ENCODE measurements around the gene TBC1D3I.
"Not testable (repeated sequence)": the region's sequence is repeated elsewhere in the genome, so short reads cannot be mapped to it uniquely, and the experiment has no call there.

Gene TBC1D3I

DNA sequence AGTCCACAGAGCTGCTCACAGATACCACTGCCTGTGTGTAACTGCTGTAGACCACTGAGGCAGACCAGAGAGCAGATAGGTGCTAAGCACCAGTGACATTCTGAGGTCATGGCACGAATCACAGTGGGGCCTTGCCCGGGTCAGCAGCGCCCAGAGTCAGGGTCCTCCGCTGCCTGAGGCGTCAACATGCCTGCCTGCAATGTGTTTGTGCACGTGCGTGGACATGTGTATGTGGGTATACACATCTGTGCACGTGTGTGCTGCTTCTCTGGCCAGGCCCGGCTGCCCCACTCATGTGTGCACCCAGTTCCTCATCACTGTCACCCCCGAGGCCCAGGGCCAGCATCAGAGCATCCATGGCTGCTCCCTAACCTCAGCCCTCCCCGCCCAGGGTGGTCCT is at the start of gene TBC1D3I:
Gene TBC1D3I (minus strand): TSS at position 101 of the 400 bp plus-strand sequence. CDS start 1,585 bp downstream, outside the sequence.
- not testable (repeated sequence) for DNase-seq

DNA sequence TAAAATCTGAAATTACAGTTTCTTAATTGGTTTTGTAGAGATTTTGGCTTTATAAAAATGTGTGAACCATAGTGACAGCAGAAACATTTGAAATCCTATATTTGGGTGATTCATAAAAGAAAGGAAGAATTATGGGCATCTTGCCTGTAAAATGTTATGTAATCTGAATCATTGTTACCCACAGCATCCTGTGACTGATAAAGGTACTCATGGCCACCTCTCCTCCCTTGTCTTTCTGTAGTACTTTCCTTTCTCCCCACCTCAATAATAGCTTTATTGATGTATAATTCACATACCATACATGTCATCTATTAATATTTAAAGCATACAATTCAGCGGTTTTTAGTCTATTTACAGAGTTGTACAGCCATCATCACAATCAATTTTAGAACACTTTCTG is 30.8 kb upstream of the TBC1D3I start:
- DNase-seq = not testable (repeated sequence)

DNA sequence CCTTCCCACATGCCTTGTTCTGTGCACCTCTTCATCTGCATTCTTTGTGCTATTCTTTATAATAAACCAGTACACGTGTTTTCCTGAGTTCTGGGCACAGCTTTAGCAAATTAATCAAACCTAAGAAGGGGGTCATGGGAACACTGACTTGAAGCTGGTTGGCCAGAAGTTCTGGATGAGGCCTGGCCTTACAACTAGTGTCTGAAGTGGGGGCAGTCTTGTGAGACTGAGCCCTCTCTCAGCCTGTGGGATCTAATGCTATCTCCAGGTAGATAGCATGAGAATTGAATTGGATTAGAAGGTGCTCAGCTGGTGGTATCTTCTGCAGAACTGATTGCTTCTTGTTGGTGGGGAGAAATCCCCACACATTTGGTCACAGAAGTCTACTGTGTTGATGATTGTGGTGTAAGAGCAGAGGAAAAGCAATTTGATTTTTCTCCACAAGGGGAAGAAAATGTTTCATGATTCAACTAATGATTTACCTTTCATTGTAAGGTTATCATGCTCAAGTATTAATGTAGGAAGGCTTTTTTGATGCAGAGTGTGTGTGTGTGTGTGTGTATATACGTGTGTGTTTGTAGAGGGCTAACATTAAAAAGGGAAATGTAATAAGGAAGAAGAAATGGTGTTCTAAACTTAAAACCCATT is 25.7 kb upstream of the TBC1D3I start:
- not testable (repeated sequence) for DNase-seq

DNA sequence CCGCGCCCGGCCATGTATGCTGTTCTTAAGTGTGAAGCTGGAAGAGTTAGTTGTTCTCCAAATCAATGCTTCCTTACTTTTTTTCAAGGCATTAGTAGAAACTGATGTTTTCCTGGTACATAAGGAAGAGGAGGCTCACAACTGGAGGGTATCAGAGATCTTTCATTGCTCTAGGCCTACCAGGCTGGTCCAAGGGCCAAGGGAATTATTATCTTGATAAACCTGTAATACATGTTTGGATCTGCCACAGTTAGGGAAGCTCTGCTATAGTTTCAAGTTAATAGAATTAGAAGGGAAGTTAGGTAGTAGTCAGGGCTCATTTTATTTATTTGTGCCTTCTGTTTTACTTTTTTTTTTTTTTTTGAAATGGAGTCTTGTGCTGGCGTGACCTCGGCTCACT is 19.8 kb upstream of the TBC1D3I start:
- not testable (repeated sequence) for DNase-seq

DNA sequence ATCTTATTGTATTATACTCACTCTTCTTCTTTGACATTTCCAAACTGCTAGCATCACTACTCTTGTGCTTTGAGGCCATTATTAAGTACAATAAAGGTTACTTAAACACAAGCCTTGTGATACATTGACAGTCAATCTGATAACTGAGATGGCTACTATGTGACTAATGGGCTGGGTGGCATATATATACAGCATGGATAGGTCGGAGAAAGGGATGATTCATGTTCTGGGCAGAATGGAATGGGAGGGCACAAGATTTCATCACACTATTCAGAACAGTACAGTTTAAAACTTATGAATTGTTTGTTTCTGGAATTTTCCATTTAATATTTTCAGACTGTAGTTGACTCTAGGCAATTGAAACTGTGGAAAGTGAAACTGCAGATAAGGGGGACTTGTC is 18.9 kb upstream of the TBC1D3I start:
- not testable (repeated sequence) for DNase-seq

DNA sequence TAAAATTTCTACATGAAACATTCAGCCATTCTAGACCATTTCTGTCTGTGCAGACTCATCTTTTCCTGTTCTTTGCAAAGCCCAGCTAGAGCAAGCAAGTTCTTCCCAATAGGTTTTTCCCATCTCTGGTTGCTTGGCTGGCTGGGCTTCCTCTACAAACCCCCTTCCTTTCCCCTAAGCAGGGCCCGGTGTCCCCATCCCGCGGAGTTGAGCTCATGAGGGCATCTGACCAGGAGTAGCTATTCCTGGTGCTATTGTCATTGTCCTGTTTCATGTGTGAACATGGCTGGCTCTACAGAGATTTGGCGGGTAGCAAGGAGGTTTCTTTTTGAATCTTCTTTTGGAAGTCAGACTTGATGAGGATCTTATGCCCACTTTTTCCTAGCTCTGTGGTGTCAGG is 22.3 kb downstream of the TBC1D3I start:
- not testable (repeated sequence) for DNase-seq

DNA sequence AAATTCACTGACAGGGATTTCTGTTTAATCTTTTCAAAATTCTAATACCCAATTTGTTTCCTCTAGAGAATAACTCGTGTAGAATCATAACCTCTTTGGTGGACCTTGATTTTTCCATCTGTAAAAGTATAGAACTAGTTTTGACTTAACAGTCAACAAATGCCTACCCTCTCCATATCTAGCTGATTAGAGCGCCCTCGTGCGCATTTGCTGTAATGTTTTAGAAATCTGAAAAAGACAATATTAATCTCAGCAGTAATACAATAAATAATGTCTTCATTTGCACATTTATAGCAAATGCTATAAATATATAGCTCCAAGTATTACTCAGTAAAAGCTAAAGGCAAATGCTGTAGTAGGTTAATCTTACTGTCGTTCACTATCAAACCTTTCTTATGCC is 34.7 kb downstream of the TBC1D3I start:
- not testable (repeated sequence) for DNase-seq

DNA sequence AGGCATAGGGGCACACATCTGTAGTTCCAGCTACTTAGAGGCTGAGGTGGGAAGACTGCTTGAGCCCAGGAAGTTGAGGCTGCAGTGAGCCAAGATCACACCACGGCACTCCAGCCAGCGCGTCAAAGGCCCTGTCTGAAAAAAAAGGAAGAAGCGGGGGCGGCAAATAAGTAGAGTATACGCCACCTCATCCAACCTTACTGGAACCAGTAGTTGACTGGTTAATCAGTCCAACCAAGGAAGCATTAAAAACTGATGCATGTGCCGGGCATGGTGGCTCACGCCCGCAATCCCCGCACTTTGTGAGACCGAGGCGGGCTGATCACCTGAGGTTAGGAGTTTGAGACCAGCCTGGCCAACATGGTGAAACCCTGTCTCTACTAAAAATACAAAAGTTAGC is 41.4 kb downstream of the TBC1D3I start:
- DNase-seq = not testable (repeated sequence)

DNA sequence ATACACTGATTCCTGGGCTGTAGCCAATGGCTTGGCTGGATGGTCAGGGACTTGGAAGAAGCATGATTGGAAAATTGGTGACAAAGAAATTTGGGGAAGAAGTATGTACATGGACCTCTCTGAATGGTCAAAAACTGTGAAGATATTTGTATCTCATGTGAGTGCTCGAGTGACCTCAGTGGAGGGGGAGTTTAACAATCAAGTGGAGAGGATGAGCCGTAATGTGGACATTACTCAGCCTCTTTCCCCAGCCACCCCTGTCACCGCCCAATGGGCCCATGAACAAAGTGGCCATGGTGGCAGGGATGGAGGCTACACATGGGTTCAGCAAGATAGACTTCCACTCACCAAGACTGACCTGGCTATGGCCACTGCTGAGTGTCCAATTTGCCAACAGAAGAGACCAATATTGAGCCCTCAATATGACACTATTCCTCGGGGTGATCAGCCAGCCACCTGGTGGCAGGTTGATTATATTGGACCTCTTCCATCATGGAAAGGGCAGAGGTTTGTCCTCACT is 42.7 kb downstream of the TBC1D3I start:
- not testable (repeated sequence) for DNase-seq

DNA sequence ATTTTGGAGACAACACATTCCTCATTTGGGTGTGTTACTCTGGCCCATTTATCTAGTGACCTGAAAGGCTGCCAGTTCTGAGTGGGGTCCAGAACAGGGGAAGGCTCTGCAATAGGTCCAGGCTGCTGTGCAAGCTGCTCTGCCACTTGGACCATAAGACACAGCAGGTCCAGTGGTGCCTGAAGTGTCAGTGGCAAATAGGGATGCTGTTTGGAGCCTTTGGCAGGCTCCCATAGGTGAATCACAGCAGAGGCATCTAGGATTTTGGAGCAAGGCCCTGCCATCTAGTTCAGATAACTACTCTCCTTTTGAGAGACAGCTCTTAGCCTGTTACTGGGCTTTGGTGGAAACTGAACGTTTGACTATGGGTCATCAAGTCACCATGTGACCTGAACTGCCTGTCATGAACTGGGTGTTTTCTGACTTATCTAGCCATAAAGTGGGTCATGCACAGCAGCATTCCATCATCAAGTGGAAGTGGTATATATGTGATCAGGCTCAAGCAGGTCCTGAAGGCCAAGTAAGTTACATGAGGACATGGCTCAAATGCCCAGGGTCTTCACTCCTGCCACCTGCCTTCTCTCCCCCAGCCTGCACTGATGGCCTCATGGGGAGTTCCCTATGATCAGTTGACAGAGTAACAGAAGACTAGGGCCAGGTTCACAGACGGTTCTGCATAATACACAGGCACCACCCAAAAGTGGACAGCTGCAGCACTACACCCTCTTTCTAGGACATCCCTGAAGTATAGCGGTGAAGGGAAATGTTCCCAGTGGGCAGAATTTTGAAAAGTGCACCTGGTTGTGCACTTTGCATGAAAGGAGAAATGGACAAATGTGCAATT is 43.4 kb downstream of the TBC1D3I start:
- not testable (repeated sequence) for DNase-seq

DNA sequence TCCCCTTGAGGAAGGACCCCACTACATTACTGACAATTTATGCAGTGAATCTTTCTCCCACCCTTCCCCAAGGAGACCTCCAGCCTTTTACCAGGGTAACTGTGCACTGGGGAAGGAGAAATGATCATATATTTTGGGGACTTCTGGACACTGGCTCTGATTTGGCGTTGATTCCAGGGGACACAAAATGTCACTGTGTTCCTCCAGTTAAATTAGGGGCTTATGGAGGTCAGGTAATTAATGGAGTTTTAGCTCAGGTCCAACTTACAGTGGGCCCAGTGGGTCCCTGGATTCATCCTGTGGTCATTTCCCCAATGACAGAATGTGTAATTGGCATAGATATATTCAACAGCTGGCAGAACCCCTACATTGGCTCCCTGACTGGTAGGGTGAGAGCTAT is 44.8 kb downstream of the TBC1D3I start:
- DNase-seq = not testable (repeated sequence)

DNA sequence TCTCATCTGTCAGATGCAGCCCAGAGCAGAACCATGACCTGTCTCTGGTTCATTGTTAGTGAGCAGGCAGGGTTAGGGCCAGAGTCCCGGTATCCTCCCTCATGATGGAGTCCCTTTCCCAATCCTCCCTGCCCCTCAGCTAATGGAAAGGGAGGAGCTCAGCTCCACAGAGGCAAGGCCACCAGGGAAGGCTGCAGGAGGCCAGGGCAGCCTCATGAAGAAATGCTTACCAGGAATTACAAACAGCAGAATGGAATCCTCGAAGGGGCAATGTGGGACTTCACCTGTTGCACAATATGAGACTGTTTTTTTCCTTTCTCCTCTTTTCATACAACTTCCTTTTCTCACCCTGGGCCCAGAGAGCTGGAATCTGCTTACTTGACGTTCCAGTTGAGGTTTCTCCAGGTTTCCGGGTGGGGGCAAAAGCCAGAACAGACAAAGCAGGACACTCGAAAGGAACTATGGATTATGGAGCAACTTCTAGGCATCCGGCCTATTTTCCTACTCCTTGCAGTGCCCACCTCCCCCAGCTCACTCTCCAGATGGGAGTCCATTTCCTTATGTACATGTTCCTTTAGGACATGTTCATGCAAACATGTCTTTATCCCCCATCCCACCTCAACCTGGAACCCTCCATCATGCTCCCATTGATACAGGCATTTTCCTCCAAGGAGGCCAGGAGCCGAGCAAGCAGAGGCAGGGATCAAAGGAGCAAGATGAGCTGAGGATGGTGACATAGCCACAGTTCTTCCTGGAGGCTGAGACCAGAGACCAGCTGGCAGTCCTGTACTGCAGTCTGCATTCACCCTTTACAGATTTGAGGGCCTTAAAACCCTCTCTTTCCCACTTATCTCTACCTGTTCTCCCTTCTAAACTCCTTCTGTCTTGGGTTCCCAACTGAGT is 48.7 kb downstream of the TBC1D3I start:
- not testable (repeated sequence) for DNase-seq

DNA sequence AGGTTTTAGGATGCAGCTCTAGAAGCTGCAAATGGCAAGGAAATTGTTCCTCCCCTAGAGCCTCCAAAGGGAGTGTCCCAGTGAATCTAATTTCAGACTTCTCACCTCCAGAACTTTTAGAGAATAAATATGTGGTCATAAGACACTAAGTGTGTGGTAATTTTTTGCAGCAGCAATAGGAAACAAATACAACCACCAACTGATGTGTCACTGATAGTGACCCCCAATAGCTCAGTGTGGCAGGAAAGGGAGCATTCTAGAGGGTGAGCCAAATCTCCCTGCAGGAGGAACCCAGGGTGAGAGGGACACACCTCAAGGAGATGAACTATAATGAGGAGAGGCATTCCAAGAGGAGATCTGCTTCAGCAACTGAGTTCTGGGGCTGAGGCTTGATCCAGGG is 49.5 kb downstream of the TBC1D3I start:
- no peak for DNase-seq

DNA sequence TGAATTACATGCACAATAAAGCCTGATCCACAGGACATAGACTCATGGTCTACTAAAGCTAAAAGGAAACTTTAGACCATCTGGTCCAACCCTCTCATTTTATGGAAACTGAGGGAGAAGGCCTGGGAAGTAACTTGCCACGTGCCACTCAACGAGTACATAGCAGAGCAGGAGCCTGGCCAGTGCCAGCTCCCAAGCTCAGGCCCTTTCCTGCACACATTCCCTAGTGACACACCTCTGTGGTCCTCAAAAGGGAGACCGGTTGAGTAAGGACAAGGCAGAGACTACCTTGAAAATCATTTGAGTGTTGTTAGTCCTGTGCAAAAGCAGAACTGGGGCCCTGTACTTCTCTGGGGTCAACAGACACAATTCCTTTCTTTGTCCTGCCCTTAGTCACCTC is 50.7 kb downstream of the TBC1D3I start:
- DNase-seq = no peak

DNA sequence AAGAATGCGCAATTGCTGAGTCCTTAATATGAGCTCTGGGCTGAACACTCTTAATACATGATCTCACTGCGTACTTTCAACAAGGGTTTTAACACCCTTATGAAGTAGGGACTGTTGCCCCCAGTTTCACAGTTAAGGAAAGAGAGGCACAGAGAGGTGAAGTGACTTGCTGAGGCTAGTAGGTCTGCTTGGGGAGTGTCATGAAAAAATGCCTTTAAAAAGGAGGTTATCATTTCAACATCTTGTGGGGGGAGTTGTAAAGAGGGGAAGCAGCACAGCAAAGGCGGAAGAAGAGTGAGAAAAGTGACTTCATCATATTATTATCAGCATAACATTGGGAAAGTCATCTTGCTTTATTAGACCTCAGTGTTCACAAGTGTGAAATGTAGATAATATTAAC is 51.4 kb downstream of the TBC1D3I start:
- no peak for DNase-seq

DNA sequence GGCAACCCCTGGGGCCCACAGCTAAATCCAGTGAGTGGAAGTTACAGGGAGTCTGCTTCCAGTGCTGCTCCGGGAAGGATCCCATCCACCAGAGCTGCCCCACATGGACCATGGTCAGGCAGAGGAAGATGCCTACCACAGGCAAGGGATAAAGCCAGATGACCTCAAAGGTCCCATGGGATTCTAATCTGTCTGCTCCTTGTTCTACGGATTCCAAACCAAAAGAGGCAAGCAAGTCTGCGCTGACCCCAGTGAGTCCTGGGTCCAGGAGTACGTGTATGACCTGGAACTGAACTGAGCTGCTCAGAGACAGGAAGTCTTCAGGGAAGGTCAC is 52.1 kb downstream of the TBC1D3I start:
- no peak for DNase-seq

DNA sequence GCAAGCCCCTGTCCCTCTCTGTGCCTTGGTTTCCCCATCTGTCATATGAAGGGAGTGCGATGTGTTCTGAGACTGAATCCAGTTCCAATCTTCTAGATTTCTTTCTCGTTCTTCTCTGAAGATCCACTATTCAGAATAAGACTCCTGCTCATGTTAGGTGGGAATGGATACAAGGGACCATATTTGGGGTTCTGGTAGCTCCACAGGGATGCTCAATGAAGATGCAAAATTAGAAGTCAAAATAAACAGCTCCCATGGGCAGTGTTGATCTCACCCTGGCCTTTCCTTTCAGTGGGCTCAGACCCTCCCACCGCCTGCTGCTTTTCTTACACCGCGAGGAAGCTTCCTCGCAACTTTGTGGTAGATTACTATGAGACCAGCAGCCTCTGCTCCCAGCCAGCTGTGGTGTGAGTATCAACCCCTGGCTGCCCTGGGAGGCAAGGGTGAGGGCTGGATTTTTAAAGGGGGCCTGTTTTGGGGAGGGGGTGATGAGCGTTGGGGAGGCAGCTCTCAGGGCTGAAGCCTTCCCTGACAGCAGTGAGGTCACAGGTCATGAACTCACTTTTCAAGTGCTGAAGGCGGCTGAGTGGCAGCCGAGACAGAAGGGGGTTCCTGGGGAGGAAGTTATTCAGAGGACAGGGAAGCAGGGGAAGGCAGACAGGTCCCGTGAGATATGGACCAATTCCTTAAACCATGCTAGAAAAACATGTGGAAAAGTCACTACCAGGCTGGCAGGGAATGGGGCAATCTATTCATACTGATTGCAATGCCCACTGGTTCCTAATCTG is 52.7 kb downstream of the TBC1D3I start:
- DNase-seq = not testable (repeated sequence)

DNA sequence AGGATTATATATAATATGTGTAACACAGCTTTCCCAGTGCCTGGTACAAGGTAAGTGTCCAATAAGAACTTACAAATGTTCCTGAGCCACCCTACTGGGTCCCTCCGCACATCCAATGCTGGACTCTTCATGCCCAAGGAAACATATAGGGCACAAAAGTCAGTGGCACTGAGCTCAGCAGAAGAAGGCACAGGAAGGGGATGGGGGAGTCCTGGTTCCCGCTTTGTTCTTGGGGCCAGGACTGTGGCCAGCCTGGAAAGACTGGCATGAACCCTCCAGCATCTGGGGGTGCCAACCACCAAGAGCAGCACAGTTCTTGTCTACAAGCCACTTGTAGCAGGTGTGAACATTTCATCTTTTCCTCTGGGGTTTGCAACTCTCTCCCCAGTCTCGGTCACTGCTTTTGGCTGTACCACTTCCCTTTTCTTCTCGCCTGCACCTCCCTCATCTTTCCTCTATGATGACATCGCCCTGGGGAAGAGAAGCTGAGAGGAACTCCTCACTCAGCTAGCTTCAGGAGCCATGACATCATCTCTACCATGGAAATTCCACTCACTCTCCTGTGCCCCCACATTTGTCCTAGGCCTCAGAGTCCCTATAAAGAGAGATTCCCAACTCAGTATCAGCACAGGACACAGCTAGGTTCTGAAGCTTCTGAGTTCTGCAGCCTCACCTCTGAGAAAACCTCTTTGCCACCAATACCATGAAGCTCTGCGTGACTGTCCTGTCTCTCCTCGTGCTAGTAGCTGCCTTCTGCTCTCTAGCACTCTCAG is 53.7 kb downstream of the TBC1D3I start, which contains the start of gene CCL4L2:
Gene CCL4L2 (plus strand): TSS at position 625 of the 773 bp plus-strand sequence.
- not testable (repeated sequence) for DNase-seq

DNA sequence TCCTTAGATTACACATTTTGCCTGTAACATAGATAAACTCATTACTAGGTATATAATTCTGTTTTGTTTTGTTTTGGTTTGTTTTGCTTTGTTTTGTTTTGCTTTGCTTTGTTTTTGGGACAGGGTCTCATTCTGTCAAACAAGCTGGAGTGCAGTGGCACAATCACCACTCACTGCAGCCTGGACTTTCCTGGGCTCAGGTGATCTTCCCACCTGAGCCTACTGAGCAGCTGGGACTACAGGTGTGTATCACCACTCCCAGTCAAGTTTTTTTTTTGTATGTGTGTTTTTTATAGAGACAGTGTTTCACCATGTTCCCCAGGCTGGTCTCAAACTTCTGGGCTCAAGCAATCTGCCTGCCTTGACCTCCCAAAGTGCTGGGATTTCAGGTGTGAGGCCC is 54.8 kb downstream of the TBC1D3I start:
- DNase-seq = no peak

DNA sequence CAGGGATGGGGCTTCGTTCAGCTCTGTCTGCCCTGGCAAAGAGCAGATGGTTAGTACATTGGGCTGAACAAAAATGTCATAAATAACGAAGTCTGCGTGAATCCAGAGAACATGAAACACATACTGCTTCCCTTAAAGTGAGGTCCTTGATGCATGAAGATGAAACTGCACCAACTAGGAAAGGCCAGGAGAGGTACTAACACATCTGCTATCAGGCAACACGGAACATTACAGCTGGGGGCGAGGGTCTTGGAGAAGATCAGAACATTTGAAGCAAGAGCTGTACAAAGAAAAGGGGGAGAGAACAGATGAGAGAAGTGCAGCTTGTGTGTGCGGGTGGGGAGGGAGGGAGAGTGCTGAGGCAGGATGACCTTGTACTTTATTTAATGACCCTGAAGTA is 57.0 kb downstream of the TBC1D3I start:
- DNase-seq = not testable (repeated sequence)

DNA sequence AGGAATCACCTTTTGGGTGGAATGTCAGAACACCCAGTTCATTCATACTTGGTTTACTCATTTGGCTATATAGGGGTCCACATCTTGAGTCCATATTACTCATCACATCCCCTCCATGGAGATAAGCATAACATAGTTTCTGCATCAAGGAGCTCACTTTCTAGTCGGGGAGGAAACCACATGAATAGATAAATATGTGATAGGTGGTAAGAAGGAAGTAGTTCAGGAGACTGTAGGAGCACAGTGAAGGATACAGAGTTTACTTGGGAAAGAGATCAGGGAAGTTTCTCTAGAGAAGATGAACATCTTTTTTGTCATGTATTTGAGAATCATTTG is 57.9 kb downstream of the TBC1D3I start:
- not testable (repeated sequence) for DNase-seq
